Endothelial cell of umbilical vein (primary cell): ENCODE data around the gene UBTD1. TPM values are rescaled to one million over a fixed set of nuclear protein-coding genes. Genes with fewer than 3 reads are reported as not detected.

Experiments
- BruUV-seq: library from RNA; stranded (reverse); fragments of 400-500 nt; replicated peaks from 2 replicates; lab custom pipeline; 2021; lab: Mats Ljungman, UMichigan
- CTCF ChIA-PET: fragments of 300-600, 350-600 bp; sonication (Branson Sonifier 250); formaldehyde crosslinking; loops from one replicate; lab custom pipeline; 2021; ENCODE audit warnings: antibody characterized with exemption, inconsistent platforms; lab: Charles Lee
- POLR2A ChIA-PET: fragments of 300-600, 350-600 bp; sonication (Branson Sonifier 250); formaldehyde crosslinking; loops from one replicate; lab custom pipeline; 2021; ENCODE audit warnings: antibody characterized with exemption, inconsistent platforms; lab: Charles Lee
- DNase-seq: peaks from one replicate; pipeline ENCODE4 v3.0.0-alpha.2; 2011; ENCODE audit warnings: low read depth, low spot score
- FAIRE-seq: peaks from 2 replicates; lab custom pipeline; 2011; peaks lifted over from hg19 to GRCh38; lab: Jason Lieb, UNC
- H2AFZ ChIP-seq: 2 replicates; pipeline ENCODE4 v1.6.0; 2012; ENCODE audit warnings: low read depth, low read length, control low read depth, inconsistent platforms
- H3K27ac ChIP-seq: 2 replicates; pipeline ENCODE4 v1.5.1; 2011; ENCODE audit warnings: low read depth, mild to moderate bottlenecking, control low read depth, low read length, moderate library complexity; ENCODE audit not compliant: insufficient read depth
- H3K27me3 ChIP-seq, 2 experiments: 2 replicates each; pipeline versions ENCODE4 v1.6.0 to v1.6.1; 2011; ENCODE audit warnings: low read length in 2 of 2, mixed read lengths in 1 of 2; ENCODE audit not compliant: control insufficient read depth in 2 of 2, insufficient read depth in 2 of 2
- H3K36me3 ChIP-seq, 2 experiments: 2 replicates in 1 of 2; 3 replicates in 1 of 2; pipeline ENCODE4 v1.5.1; 2011; ENCODE audit warnings: low read length in 2 of 2, mild to moderate bottlenecking in 1 of 2, moderate library complexity in 1 of 2; ENCODE audit not compliant: control insufficient read depth in 2 of 2, insufficient read depth in 2 of 2; ENCODE audit errors: extremely low read depth in 1 of 2
- H3K4me1 ChIP-seq: 3 replicates; pipeline ENCODE4 v1.5.1; 2011; ENCODE audit warnings: mild to moderate bottlenecking, low read length; ENCODE audit not compliant: control insufficient read depth, insufficient read depth; ENCODE audit errors: extremely low read depth
- H3K4me2 ChIP-seq: 2 replicates; pipeline ENCODE4 v1.6.1; 2011; ENCODE audit warnings: low read length, control low read depth, mixed read lengths; ENCODE audit not compliant: insufficient read depth
- H3K4me3 ChIP-seq, 3 experiments: fragments of 200-600 bp in 1 of 3; sonication (generic), shearing (Covaris generic) in 1 of 3; replicated peaks in 1 of 3; 2 replicates each; pipeline ENCODE4 v1.5.1; 2011 to 2016; ENCODE audit warnings: control low read depth in 3 of 3, low read length in 3 of 3, mild to moderate bottlenecking in 2 of 3, inconsistent platforms in 1 of 3, low read depth in 1 of 3, moderate library complexity in 1 of 3; ENCODE audit not compliant: insufficient read depth in 1 of 3
- H3K79me2 ChIP-seq: 2 replicates; pipeline ENCODE4 v1.6.0; 2012; ENCODE audit warnings: low read length, inconsistent platforms; ENCODE audit not compliant: control insufficient read depth, insufficient read depth
- H3K9ac ChIP-seq: replicated peaks from 2 replicates; pipeline ENCODE3; 2011; ENCODE audit warnings: low read length, control low read depth; ENCODE audit not compliant: insufficient read depth; ENCODE audit errors: extremely low read depth
- H3K9me1 ChIP-seq: replicated peaks from 3 replicates; pipeline ENCODE4 v1.6.0; 2011; ENCODE audit warnings: mild to moderate bottlenecking, low read length; ENCODE audit not compliant: control insufficient read depth, insufficient read depth; ENCODE audit errors: extremely low read depth
- H3K9me3 ChIP-seq: replicated peaks from 2 replicates; pipeline ENCODE4 v1.5.1; 2012; ENCODE audit warnings: low read length, inconsistent platforms; ENCODE audit not compliant: control insufficient read depth, insufficient read depth
- H4K20me1 ChIP-seq: replicated peaks from 2 replicates; pipeline ENCODE3; 2011; ENCODE audit warnings: mild to moderate bottlenecking, low read length; ENCODE audit not compliant: control insufficient read depth, insufficient read depth; ENCODE audit errors: extremely low read depth
- CTCF ChIP-seq, 2 donors: IDR thresholded peaks; 1 replicate in 1 of 2; 2 replicates in 1 of 2; pipeline ENCODE4 v1.5.1; 2011; ENCODE audit warnings: low read length in 2 of 2, mild to moderate bottlenecking in 2 of 2, moderate library complexity in 2 of 2, control low read depth in 1 of 2, inconsistent platforms in 1 of 2, low read depth in 1 of 2; ENCODE audit not compliant: insufficient read depth in 1 of 2; ENCODE audit errors: extremely low read depth in 1 of 2
- EZH2 ChIP-seq: IDR thresholded peaks from 2 replicates; pipeline ENCODE4 v1.6.1; 2012; ENCODE audit warnings: borderline replicate concordance, low read depth, mild to moderate bottlenecking, moderate library complexity, low read length, inconsistent platforms; ENCODE audit not compliant: severe bottlenecking
- FOS ChIP-seq: IDR thresholded peaks from 2 replicates; pipeline ENCODE4 v1.6.1; 2011; ENCODE audit warnings: mild to moderate bottlenecking, low read length, moderate library complexity, borderline replicate concordance; ENCODE audit not compliant: insufficient read depth
- GATA2 ChIP-seq: IDR thresholded peaks from 2 replicates; pipeline ENCODE4 v1.7.0; 2011; ENCODE audit warnings: low read depth, mild to moderate bottlenecking, moderate library complexity, mixed read lengths, low read length; ENCODE audit not compliant: insufficient read length, insufficient read depth
- JUN ChIP-seq: IDR thresholded peaks from 2 replicates; pipeline ENCODE4 v1.6.1; 2011; ENCODE audit warnings: borderline replicate concordance, low read depth; ENCODE audit not compliant: insufficient read length, insufficient read depth
- MAX ChIP-seq: IDR thresholded peaks from 2 replicates; pipeline ENCODE4 v1.6.1; 2011; ENCODE audit not compliant: insufficient read depth, insufficient read length
- MYC ChIP-seq: IDR thresholded peaks from one replicate; pipeline ENCODE4 v1.6.1; 2011; ENCODE audit warnings: mild to moderate bottlenecking, low read depth, low read length
- POLR2A ChIP-seq: IDR thresholded peaks from 2 replicates; pipeline ENCODE4 v1.6.1; 2012; ENCODE audit warnings: low read depth, mild to moderate bottlenecking, control low read depth, low read length
- POLR2AphosphoS5 ChIP-seq: IDR thresholded peaks from 2 replicates; pipeline ENCODE4 v1.6.1; 2012; ENCODE audit warnings: low read depth, mild to moderate bottlenecking, control low read depth, low read length, moderate library complexity; ENCODE audit not compliant: insufficient read depth
- dilution Hi-C: fragments of 300-500 bp; cut with MboI; formaldehyde crosslinking; loops from one replicate; pipeline ENCODE4 v1.15.0; 2019; ENCODE audit warnings: low sequenced_read_pairs; ENCODE audit not compliant: extremely low pct_ligation_motif_present
- intact Hi-C: fragments of 100-400 bp; cut with micrococcal nuclease; formaldehyde crosslinking; loops from one replicate; pipeline ENCODE4 v1.10.0; 2022
- polyA plus RNA-seq, 4 experiments: library from polyadenylated mRNA; depleted of rRNA in 3 of 4; stranded (reverse) in 3 of 4; unstranded in 1 of 4; fragments of >200 nt; gene quantifications; 2 replicates each; pipeline versions ENCODE4 v1.2.1 to v1.2.3, GENCODE V29; 2011 to 2012; ENCODE audit warnings: missing spikeins in 1 of 4
- total RNA-seq: library from RNA; stranded (reverse); gene quantifications from 2 replicates; pipeline ENCODE4 v1.2.3, GENCODE V29; 2021

Gene UBTD1
- total and polyA plus RNA-seq, 2 donors (not counting 3 experiments of a cell fraction or from before 2014, with no cell fraction given), result 42.6 to 63.7 TPM

GRCh38 chr10:97510686-97511085, 12.0 kb downstream of the UBTD1 start:
- intact Hi-C loops, result no loop called here
- Histone ChIP-seq H3K27ac (no peak overlapping the region), H4K20me1 (peaks cover 2% of the 10 kb centered on the region), H3K4me3 (no peak overlapping the region), H3K4me1 (peaks cover 9% of the 10 kb centered on the region), H2AFZ (no peak overlapping the region), H3K36me3 (no peaks in the 10 kb centered on the region), H3K9me3 (no peaks in the 10 kb centered on the region), H3K4me2 (no peak overlapping the region), H3K27me3 (no peaks in the 10 kb centered on the region), H3K9me1 (no peaks in the 10 kb centered on the region), H3K79me2 (peaks cover 31% of the 10 kb centered on the region), H3K9ac (no peak overlapping the region)
- ChIA-PET POLR2A (no interaction called here), CTCF (no interaction called here)
- FAIRE-seq, result no peak
- DNase-seq, result no peak
- dilution Hi-C loops, result no loop called here
- TF ChIP-seq GATA2 (no peak), MYC (no peak), MAX (no peak), POLR2AphosphoS5 (no peak), CTCF (IDR thresholded peaks at IDR 0.05; ENCODE audit: extremely low read depth in 1 of 2, insufficient read depth in 1 of 2, low read depth in 1 of 2, low read length in 2 of 2) (no peak), FOS (no peak), POLR2A (no peak), EZH2 (no peak), JUN (no peak)
- BruUV-seq, result no TSS peak
